Colonic mucosa (tissue), 4 donors: Measurements from ENCODE around the gene LMNTD1. TPM values are rescaled to one million over a fixed set of nuclear protein-coding genes. Genes with fewer than 3 reads are reported as not detected.

ENCODE experiments used
- DNase-seq: peaks from one replicate; pipeline ENCODE4 v3.0.0-alpha.2; 2020
- H3K27ac ChIP-seq: fragments of 200-600 bp; one replicate; pipeline ENCODE4 v1.8.0; 2021
- H3K27me3 ChIP-seq: fragments of 200-600 bp; one replicate; pipeline ENCODE4 v1.8.0; 2021
- H3K36me3 ChIP-seq: fragments of 200-600 bp; one replicate; pipeline ENCODE4 v1.8.0; 2021
- H3K4me1 ChIP-seq: fragments of 200-600 bp; one replicate; pipeline ENCODE4 v1.8.0; 2021; ENCODE audit warnings: mild to moderate bottlenecking
- H3K4me3 ChIP-seq: fragments of 200-600 bp; one replicate; pipeline ENCODE4 v1.8.0; 2021
- H3K9ac ChIP-seq, 2 donors: one replicate each; pipeline ENCODE4 v1.7.0; 2013; ENCODE audit warnings: control low read depth in 2 of 2, low read depth in 2 of 2, low read length in 2 of 2
- H3K9me3 ChIP-seq: fragments of 200-600 bp; one replicate; pipeline ENCODE4 v1.8.0; 2021
- CTCF ChIP-seq: fragments of 200-600 bp; IDR thresholded peaks from one replicate; pipeline ENCODE4 v1.8.0; 2022; ENCODE audit warnings: antibody characterized with exemption, mild to moderate bottlenecking
- intact Hi-C: fragments of 100-400 bp; cut with DNase I; formaldehyde crosslinking; loops from one replicate; pipeline ENCODE4 v1.14.1; 2022
- total RNA-seq, 2 donors: library from RNA; stranded (reverse); fragmentation: NEBNext Ultra II Directional in 1 of 2; extraction: Animal tissue kit (Norgen Biotek cat#: 25700) in 1 of 2; gene quantifications; one replicate each; pipeline ENCODE4 v1.2.1, GENCODE V29; 2021
- donor health status: healthy.
- donor health status: DM: no; HTN: no; CAD: no.
- donor health status: DM: no; HTN: no; CAD: no.

LMNTD1 gene
- total RNA-seq, 2 donors from 2014 or later, result not detected

DNA sequence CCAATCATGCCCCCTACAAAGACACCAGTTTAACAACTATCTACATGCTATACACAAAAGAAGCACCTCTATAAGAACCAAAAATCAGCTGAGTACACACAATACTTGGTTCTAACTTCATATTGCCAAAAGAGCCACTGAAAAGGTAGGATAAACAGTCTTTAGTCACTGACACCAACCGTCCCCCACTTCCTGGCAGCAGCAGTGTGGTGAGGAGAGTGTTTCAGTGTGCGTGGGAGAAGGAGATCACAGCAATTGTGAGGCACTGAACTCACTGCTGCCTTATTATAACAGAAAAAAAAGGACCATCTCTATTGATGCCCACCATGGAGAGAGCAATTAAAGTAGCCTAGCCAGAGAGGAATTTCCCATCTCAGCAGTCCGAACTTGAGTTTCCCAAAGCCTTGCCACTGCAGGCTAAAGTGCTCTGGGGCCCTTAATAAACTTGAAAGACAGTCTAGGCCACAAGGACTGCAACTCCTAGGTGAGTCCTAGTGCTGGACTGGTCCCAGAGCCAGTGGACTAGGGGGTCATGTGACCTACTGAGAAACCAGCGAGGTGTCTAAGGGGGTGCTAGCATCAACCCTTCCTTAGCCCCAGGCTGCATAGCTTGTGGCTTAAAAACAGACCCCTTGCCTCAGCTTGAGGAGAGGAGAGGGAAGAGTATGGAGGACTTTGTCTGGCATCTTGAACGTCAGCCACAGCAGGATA is 37.1 kb upstream of the LMNTD1 start:
- H3K9ac ChIP-seq, result no peak overlapping the region
- no peak for TF ChIP-seq CTCF
- H3K27me3 ChIP-seq, result no peaks in the 10 kb centered on the region
- H3K9me3 ChIP-seq, result no peaks in the 10 kb centered on the region
- H3K4me1 ChIP-seq, result no peaks in the 10 kb centered on the region
- no peak for DNase-seq
- H3K36me3 ChIP-seq, result no peaks in the 10 kb centered on the region
- intact Hi-C loops, result no loop called here
- no peak overlapping the region for H3K4me3 ChIP-seq
- H3K27ac ChIP-seq, result no peak overlapping the region

DNA sequence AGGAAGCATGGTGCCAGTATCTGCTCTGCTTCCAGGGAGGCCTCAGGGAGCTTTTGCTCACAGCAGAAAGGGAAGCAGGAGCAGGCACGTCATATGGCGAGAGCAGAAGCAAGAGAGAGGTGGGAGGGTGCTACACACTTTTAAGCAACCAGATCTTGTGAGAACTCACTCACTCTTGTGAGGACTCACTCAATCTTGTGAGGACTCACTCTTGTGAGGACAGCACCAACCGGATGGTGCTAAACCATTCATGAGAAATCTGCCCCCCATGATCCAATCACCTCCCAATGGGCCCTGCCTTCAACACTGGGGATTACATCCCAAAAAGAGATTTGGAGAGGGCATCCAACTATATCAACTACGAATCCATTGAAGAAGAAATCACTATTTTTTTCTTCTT is 34.3 kb upstream of the LMNTD1 start:
- Histone ChIP-seq H3K9ac (no peak overlapping the region), H3K4me3 (no peak overlapping the region), H3K9me3 (no peaks in the 10 kb centered on the region), H3K36me3 (no peaks in the 10 kb centered on the region), H3K27ac (no peak overlapping the region), H3K4me1 (no peaks in the 10 kb centered on the region), H3K27me3 (no peaks in the 10 kb centered on the region)
- DNase-seq, result no peak
- no peak for TF ChIP-seq CTCF
- intact Hi-C loops, result no loop called here

DNA sequence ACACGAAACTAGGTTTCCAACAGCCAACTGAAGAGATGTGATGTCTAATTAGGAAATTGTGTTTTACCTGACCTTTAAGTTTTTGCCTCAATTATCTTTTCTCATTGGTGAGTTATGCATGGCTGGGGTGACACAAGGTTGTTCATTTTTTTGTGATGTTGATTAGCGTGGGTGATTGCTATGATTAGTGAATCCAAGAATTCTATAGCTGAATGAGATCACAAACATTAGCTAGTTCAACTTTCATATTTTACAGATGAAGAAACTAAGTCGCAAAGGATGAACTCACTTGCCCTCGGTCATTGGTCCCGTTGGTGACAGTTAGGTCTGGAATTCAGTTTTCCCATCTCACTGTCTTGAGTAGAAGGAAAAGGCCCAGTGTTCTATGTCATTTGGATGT is 32.6 kb upstream of the LMNTD1 start:
- H3K36me3 ChIP-seq, result no peaks in the 10 kb centered on the region
- no peak for DNase-seq
- no peak for TF ChIP-seq CTCF
- H3K4me3 ChIP-seq, result no peak overlapping the region
- H3K27me3 ChIP-seq, result no peaks in the 10 kb centered on the region
- no peaks in the 10 kb centered on the region for H3K4me1 ChIP-seq
- H3K9me3 ChIP-seq, result no peaks in the 10 kb centered on the region
- H3K9ac ChIP-seq, result no peak overlapping the region
- intact Hi-C loops, result no loop called here
- H3K27ac ChIP-seq, result no peak overlapping the region

GRCh38 chr12:25585021-25585523 is 32.0 kb upstream of the LMNTD1 start:
- H3K27me3 ChIP-seq, result no peaks in the 10 kb centered on the region
- intact Hi-C loops, result no loop called here
- H3K36me3 ChIP-seq, result no peaks in the 10 kb centered on the region
- TF ChIP-seq CTCF, result no peak
- no peaks in the 10 kb centered on the region for H3K9me3 ChIP-seq
- H3K4me1 ChIP-seq, result no peaks in the 10 kb centered on the region
- no peak overlapping the region for H3K27ac ChIP-seq
- no peak overlapping the region for H3K4me3 ChIP-seq
- no peak overlapping the region for H3K9ac ChIP-seq
- no peak for DNase-seq

- no peak overlapping the region for H3K4me3 ChIP-seq
- intact Hi-C loops, result no loop called here
- no peaks in the 10 kb centered on the region for H3K36me3 ChIP-seq
- DNase-seq, result no peak
- H3K27me3 ChIP-seq, result no peaks in the 10 kb centered on the region
- H3K27ac ChIP-seq, result no peak overlapping the region
- no peak for TF ChIP-seq CTCF
- H3K9ac ChIP-seq, result no peak overlapping the region
- H3K9me3 ChIP-seq, result no peaks in the 10 kb centered on the region
- no peaks in the 10 kb centered on the region for H3K4me1 ChIP-seq
Measured at GRCh38 chr12:25584596-25584995, 31.5 kb upstream of the LMNTD1 start.
